HUES64 (cell line): ENCODE data around the gene YBX1.
"Not testable (repeated sequence)": the region's sequence is repeated elsewhere in the genome, so short reads cannot be mapped to it uniquely, and the experiment has no call there.

Experiments
- H3K27ac ChIP-seq: 2 replicates; pipeline ENCODE4 v1.7.0; 2013; ENCODE audit warnings: low read depth, low read length, inconsistent platforms
- H3K27me3 ChIP-seq: 2 replicates; pipeline ENCODE4 v1.6.1; 2013; ENCODE audit warnings: mild to moderate bottlenecking, low read length; ENCODE audit not compliant: insufficient read depth
- H3K36me3 ChIP-seq: 2 replicates; pipeline ENCODE4 v1.6.1; 2013; ENCODE audit warnings: mild to moderate bottlenecking, low read length; ENCODE audit not compliant: insufficient read depth
- H3K4me1 ChIP-seq: 2 replicates; pipeline ENCODE4 v1.6.1; 2013; ENCODE audit warnings: mild to moderate bottlenecking, low read length, moderate library complexity; ENCODE audit not compliant: insufficient read depth
- H3K4me3 ChIP-seq: 2 replicates; pipeline ENCODE4 v1.5.1; 2013; ENCODE audit warnings: mild to moderate bottlenecking, low read length, moderate library complexity
- H3K9ac ChIP-seq: 2 replicates; pipeline ENCODE4 v1.6.1; 2013; ENCODE audit warnings: mild to moderate bottlenecking, low read depth, low read length
- H3K9me3 ChIP-seq: 2 replicates; pipeline ENCODE4 v1.6.1; 2013; ENCODE audit warnings: low read depth, low read length; ENCODE audit not compliant: insufficient read depth
- WGBS: fragments of 150-250, 120-280 bp; methylation state at CpG from one replicate; pipeline ENCODE4 v1.1.7; 2013; ENCODE audit warnings: missing lambda C conversion rate; 5-methylcytosine and 5-hydroxymethylcytosine counted together

YBX1 gene

DNA sequence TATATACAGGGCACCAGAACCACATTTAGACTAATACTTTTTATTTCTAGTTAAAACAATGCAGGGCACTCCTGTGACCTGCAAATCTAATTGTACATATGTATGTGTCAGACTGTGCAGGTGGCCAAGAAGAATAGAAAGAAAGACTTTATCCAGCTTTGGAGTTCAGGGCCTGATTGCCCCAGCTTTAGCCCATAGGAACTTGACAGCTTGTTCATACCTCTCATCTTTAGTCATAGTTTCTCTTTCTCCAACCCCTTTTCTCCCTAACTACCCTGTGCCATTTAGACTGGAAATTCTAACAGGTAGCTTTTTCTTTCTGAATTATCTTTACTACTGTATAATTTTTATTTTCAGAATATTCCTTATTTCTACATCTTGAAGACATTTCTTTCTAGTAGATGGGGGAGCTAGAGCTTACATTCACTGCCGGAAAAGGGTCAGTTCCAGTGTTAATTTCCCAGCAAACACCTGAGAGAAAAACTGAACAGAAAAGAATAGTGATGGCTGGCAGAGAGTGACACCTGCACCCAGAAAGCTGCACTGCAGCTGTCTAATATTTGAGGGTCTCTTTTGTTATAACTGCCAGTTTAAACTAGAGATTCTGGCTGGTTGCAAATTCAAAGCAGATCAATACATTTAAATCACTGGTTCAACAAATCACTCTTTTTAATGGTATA, 8.4 kb downstream of the YBX1 start:
- H3K36me3 ChIP-seq: peaks cover 77% of the 10 kb centered on the region
- H3K4me1 ChIP-seq: peaks cover 49% of the 10 kb centered on the region
- H3K4me3 ChIP-seq: no peak overlapping the region
- no peak overlapping the region for H3K27ac ChIP-seq
- H3K27me3 ChIP-seq: no peaks in the 10 kb centered on the region
- 100% methylated on average over 1 of the region's 1 CpG for WGBS
- H3K9me3 ChIP-seq: no peaks in the 10 kb centered on the region
- no peak overlapping the region for H3K9ac ChIP-seq

DNA sequence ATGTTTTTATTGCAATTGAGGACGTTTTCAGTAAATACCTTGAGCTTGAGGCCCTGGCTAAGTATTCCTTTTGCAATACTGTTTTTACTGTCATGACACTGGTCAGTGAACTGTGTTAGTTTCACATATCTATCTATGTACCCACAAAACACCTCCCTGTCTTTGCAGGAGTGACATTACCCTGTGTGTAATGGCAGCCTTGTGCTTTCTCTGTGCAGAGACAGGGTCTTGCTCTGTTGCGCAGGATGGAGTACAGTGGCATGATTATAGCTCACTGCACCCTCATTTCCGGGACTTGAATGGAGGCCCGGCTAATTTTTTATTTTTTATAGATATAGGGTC, 8.9 kb downstream of the YBX1 start:
- Histone ChIP-seq H3K9me3 (no peaks in the 10 kb centered on the region), H3K27ac (no peak overlapping the region), H3K4me3 (no peak overlapping the region), H3K4me1 (peaks cover 44% of the 10 kb centered on the region), H3K36me3 (peaks cover 77% of the 10 kb centered on the region), H3K9ac (no peak overlapping the region), H3K27me3 (no peaks in the 10 kb centered on the region)
- WGBS: 100% methylated on average over 4 of the region's 4 CpGs

DNA sequence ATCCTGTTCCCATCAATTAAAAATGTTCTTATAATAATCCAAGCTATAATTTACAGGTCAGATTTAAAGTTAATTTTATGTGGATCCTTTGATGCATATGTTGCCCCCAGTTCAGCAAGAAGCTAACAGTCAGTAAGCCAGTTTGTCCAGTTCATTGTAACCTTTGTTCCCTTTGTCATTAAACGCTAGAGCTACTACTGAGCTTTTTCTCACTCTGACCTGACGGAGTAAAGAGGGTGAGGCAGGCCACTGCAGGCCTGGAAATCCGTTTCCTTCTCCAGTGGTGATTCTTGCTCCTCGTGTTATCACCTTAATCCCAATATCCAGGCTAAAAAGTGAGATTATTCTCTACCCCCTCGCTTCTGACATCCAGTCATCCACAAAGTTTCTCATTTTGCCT, 10.2 kb downstream of the YBX1 start:
- WGBS: 40% methylated on average over 5 of the region's 5 CpGs
- Histone ChIP-seq H3K4me3 (no peak overlapping the region), H3K9ac (0 out of 2 replicates have a peak overlapping the region, but pooled peaks have one; percentile 34), H3K9me3 (no peaks in the 10 kb centered on the region), H3K27ac (no peak overlapping the region), H3K4me1 (peaks cover 41% of the 10 kb centered on the region), H3K36me3 (peaks cover 80% of the 10 kb centered on the region), H3K27me3 (no peaks in the 10 kb centered on the region)

DNA sequence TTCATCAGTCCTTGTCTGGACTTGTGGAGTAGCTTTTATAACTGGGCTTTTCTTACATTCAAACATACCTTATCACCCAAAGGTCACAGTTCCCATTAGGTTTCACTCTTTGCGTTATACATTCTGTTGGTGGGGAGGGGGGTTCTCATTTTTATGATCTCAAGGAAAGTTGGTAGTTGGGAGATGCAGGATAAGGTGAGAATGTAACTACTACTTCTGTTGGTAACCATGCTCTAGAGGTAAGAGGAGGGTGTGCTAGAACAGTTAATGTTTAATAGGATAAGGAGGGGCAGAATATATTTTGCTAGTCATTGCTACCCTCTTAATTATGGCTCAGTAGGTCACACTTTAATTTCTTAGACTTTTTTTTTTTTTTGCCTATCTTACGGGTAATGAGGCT, 10.7 kb downstream of the YBX1 start:
- Histone ChIP-seq H3K36me3 (peaks cover 80% of the 10 kb centered on the region), H3K27ac (no peak overlapping the region), H3K9me3 (no peaks in the 10 kb centered on the region), H3K27me3 (no peaks in the 10 kb centered on the region), H3K9ac (0 out of 2 replicates have a peak overlapping the region, but pooled peaks have one; percentile 34), H3K4me3 (no peak overlapping the region), H3K4me1 (peaks cover 39% of the 10 kb centered on the region)
- 83% methylated on average over 2 of the region's 2 CpGs for WGBS

- Histone ChIP-seq H3K4me1 (no peaks in the 10 kb centered on the region), H3K36me3 (peaks cover 99% of the 10 kb centered on the region), H3K27ac (no peak overlapping the region), H3K9me3 (no peaks in the 10 kb centered on the region), H3K27me3 (no peaks in the 10 kb centered on the region), H3K9ac (no peak overlapping the region), H3K4me3 (no peak overlapping the region)
- WGBS: 97% methylated on average over 4 of the region's 4 CpGs
Measured at GRCh38 chr1:42698081-42698813, 16.0 kb downstream of the YBX1 start.

- H3K27me3 ChIP-seq: no peaks in the 10 kb centered on the region
- H3K9ac ChIP-seq: no peak overlapping the region
- peaks cover 99% of the 10 kb centered on the region for H3K36me3 ChIP-seq
- H3K9me3 ChIP-seq: no peaks in the 10 kb centered on the region
- no peaks in the 10 kb centered on the region for H3K4me1 ChIP-seq
- no peak overlapping the region for H3K27ac ChIP-seq
- no peak overlapping the region for H3K4me3 ChIP-seq
Measured at GRCh38 chr1:42700006-42700405, 17.8 kb downstream of the YBX1 start.

DNA sequence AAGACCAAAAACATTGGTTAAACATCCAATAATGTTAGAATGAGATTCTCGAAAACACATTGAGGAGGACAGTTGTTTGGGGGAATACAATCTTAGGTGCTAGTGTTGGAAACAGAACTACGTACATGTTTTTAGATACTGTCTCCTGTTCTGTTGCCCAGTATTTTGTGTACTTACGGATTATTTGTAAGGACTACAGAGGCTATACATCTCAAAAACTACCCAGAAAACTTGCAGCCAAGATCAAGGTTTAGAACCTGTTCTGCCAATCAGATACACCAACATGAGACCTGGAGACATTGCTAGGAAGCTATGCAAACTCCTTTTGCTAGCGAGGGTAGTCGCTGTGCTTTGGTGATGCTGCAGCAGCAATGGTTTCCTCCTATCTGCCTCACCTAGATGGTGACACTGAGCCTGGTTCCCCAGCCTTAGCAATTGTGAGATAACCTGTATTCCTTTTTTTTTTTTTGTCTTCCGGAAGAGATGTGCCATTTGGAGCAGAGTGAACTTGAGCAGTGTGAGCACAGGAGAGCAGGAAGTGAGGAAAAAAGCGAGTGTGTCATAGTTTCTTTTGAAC, 21.8 kb downstream of the YBX1 start:
- H3K27ac ChIP-seq: no peak overlapping the region
- H3K4me1 ChIP-seq: no peaks in the 10 kb centered on the region
- 96% methylated on average over 7 of the region's 7 CpGs for WGBS
- H3K9ac ChIP-seq: no peak overlapping the region
- H3K36me3 ChIP-seq: peaks cover 95% of the 10 kb centered on the region
- no peaks in the 10 kb centered on the region for H3K27me3 ChIP-seq
- H3K4me3 ChIP-seq: no peak overlapping the region
- H3K9me3 ChIP-seq: no peaks in the 10 kb centered on the region

DNA sequence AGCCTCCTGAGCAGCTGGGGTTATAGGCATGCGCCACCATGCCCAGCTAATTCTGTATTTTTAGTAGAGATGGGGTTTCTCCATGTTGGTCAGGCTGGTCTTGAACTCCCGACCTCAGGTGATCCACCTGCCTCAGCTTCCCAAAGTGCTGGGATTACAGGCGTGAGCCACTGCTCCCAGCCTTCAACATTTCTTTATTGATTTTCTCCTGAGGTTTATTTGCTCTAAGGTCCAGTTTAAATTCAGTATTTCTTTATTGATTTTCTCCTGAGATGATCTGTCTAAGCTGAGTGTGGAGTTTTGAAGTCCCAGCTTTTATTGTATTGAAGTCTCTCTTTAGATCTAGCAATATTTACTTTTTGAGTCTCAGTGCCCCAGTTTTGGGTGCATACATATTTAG, 30.6 kb downstream of the YBX1 start:
- H3K9me3 ChIP-seq, H3K4me3 ChIP-seq, H3K27ac ChIP-seq, H3K27me3 ChIP-seq, H3K4me1 ChIP-seq, H3K9ac ChIP-seq: not testable (repeated sequence)
- WGBS: 93% methylated on average over 2 of the region's 3 CpGs
- H3K36me3 ChIP-seq: peaks cover 44% of the 10 kb centered on the region

- Histone ChIP-seq H3K27me3 (no peaks in the 10 kb centered on the region), H3K9me3 (no peaks in the 10 kb centered on the region), H3K36me3 (peaks cover 39% of the 10 kb centered on the region)
Measured at GRCh38 chr1:42713293-42713692, 31.1 kb downstream of the YBX1 start.

GRCh38 chr1:42714441-42714840, 32.2 kb downstream of the YBX1 start:
- H3K36me3 ChIP-seq: peaks cover 37% of the 10 kb centered on the region
- H3K27me3 ChIP-seq, H3K9me3 ChIP-seq, H3K4me1 ChIP-seq, H3K9ac ChIP-seq, H3K27ac ChIP-seq, H3K4me3 ChIP-seq: not testable (repeated sequence)

More at GRCh38 chr1:42713293-42713692, 31.1 kb downstream of the YBX1 start:
- Histone ChIP-seq H3K9ac (no peak overlapping the region), H3K4me1 (no peaks in the 10 kb centered on the region), H3K27ac (no peak overlapping the region), H3K4me3 (no peak overlapping the region)

DNA sequence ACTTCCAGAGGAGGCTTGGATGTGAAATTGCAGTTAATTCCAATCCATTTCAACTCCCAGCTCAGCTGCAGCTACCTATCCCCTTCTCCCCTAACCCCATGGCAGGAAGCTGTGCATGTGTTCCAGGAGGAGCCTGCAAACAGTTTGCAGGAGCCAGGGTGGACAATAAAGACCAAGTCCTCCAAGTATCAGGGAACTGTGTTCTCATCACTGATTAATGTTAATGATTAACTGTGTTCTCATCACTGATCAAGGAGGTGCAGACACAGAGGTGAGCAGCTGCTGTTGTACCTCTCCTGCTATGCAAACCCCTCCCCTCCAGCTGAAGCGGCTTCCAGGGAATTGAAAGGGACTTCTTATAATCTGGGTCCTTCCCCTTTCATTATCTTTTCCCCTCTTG, 38.6 kb downstream of the YBX1 start:
- no peaks in the 10 kb centered on the region for H3K27me3 ChIP-seq
- WGBS: 71% methylated on average over 1 of the region's 1 CpG

More for the DNA sequence above, 38.6 kb downstream of the YBX1 start:
- Histone ChIP-seq H3K27ac (no peak overlapping the region), H3K9ac (no peak overlapping the region), H3K36me3 (peaks cover 3% of the 10 kb centered on the region; the same call in 1 of the 2 replicates), H3K4me1 (no peaks in the 10 kb centered on the region), H3K9me3 (no peaks in the 10 kb centered on the region), H3K4me3 (no peak overlapping the region)
